Measurements from ENCODE around the gene PTPN2. TPM values are rescaled to one million over a fixed set of nuclear protein-coding genes. Genes with fewer than 3 reads are reported as not detected.

Gene PTPN2
- total and polyA plus RNA-seq, 11 donors: 7.5 to 33.1 (median 11.5) TPM

- no peak overlapping the region for H3K4me3 ChIP-seq
- peaks cover 0 to 9% (median 0%) of the 10 kb centered on the region in 9 donors for H3K36me3 ChIP-seq
- ATAC-seq (no peak), DNase-seq (no peak)
- no peak for TF ChIP-seq POLR2A (IDR thresholded peaks at IDR 0.05)
- TF ChIP-seq, protein P1, sequence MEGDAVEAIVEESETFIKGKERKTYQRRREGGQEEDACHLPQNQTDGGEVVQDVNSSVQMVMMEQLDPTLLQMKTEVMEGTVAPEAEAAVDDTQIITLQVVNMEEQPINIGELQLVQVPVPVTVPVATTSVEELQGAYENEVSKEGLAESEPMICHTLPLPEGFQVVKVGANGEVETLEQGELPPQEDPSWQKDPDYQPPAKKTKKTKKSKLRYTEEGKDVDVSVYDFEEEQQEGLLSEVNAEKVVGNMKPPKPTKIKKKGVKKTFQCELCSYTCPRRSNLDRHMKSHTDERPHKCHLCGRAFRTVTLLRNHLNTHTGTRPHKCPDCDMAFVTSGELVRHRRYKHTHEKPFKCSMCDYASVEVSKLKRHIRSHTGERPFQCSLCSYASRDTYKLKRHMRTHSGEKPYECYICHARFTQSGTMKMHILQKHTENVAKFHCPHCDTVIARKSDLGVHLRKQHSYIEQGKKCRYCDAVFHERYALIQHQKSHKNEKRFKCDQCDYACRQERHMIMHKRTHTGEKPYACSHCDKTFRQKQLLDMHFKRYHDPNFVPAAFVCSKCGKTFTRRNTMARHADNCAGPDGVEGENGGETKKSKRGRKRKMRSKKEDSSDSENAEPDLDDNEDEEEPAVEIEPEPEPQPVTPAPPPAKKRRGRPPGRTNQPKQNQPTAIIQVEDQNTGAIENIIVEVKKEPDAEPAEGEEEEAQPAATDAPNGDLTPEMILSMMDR (IDR thresholded peaks at IDR 0.05): no peak
- no peaks in the 10 kb centered on the region for H3K27me3 ChIP-seq
- peaks cover 0 to 47% (median 0%) of the 10 kb centered on the region in 12 donors for H3K4me1 ChIP-seq
- 96 to 97% (median 97%) methylated on average over 2 of the region's 2 CpGs for WGBS, 4 donors
- H3K9me3 ChIP-seq: no peaks in the 10 kb centered on the region
- peak overlapping the region in 1 of 12 donors; percentile 61 for H3K27ac ChIP-seq
- intact Hi-C loops (cut with DNase I): no loop called here
Measured at GRCh38 chr18:12844391-12844790, 39.6 kb downstream of the PTPN2 start.

GRCh38 chr18:12843420-12844350 is 40.4 kb downstream of the PTPN2 start:
- H3K27ac ChIP-seq: peak overlapping the region in 1 of 12 donors; percentile 61
- peaks cover 0 to 53% (median 0%) of the 10 kb centered on the region in 12 donors for H3K4me1 ChIP-seq
- no peak for DNase-seq
- 84 to 90% (median 87%) methylated on average over 12 of the region's 12 CpGs for WGBS, 4 donors
- ATAC-seq: no peak
- H3K4me3 ChIP-seq: no peak overlapping the region
- TF ChIP-seq POLR2A (IDR thresholded peaks at IDR 0.05): no peak
- TF ChIP-seq, protein P1 (IDR thresholded peaks at IDR 0.05): no peak
- intact Hi-C loops (cut with DNase I): no loop called here
- no peaks in the 10 kb centered on the region for H3K9me3 ChIP-seq
- H3K36me3 ChIP-seq: peaks cover 0 to 7% (median 0%) of the 10 kb centered on the region in 9 donors
- H3K27me3 ChIP-seq: no peaks in the 10 kb centered on the region

GRCh38 chr18:12842459-12843380 is 41.3 kb downstream of the PTPN2 start:
- Histone ChIP-seq H3K27me3 (no peaks in the 10 kb centered on the region), H3K4me1 (peaks cover 0 to 62% (median 5%) of the 10 kb centered on the region in 12 donors), H3K36me3 (peaks cover 0 to 2% (median 0%) of the 10 kb centered on the region in 9 donors), H3K4me3 (no peak overlapping the region), H3K9me3 (no peaks in the 10 kb centered on the region), H3K27ac (peak overlapping the region in 1 of 12 donors; percentile 92)
- intact Hi-C loops (cut with DNase I): no loop called here
- DNase-seq (no peak), ATAC-seq (no peak)
- WGBS, 4 donors: 87 to 91% (median 89%) methylated on average over 17 of the region's 17 CpGs
- no peak for TF ChIP-seq POLR2A (IDR thresholded peaks at IDR 0.05)
- TF ChIP-seq, protein P1 (IDR thresholded peaks at IDR 0.05): no peak

Measured in heart left ventricle (tissue), 16 donors.